Neuronal stem cell (in vitro differentiated cells): ENCODE data around the gene USP12.

Experiments used
- DNase-seq: peaks from one replicate; pipeline ENCODE4 v3.0.0-alpha.2; 2013; ENCODE audit warnings: low spot score
- H2AFZ ChIP-seq: one replicate; pipeline ENCODE4 v1.6.1; 2013; ENCODE audit warnings: mild to moderate bottlenecking, low read length, inconsistent platforms
- H2AK5ac ChIP-seq: 2 replicates; pipeline ENCODE4 v1.6.1; 2013; ENCODE audit warnings: low read depth, mild to moderate bottlenecking, inconsistent platforms, low read length, moderate library complexity, mixed read lengths
- H2BK120ac ChIP-seq: 2 replicates; pipeline ENCODE4 v1.6.1; 2013; ENCODE audit warnings: low read depth, mild to moderate bottlenecking, inconsistent platforms, low read length, moderate library complexity, mixed read lengths
- H2BK12ac ChIP-seq: one replicate; pipeline ENCODE4 v1.6.1; 2013; ENCODE audit warnings: low read length, inconsistent platforms
- H2BK15ac ChIP-seq: 2 replicates; pipeline ENCODE4 v1.6.1; 2013; ENCODE audit warnings: mild to moderate bottlenecking, low read length, inconsistent platforms, mixed read lengths
- H2BK5ac ChIP-seq: one replicate; pipeline ENCODE4 v1.6.1; 2013; ENCODE audit warnings: inconsistent platforms, mild to moderate bottlenecking, low read length, moderate library complexity
- H3K14ac ChIP-seq: one replicate; pipeline ENCODE4 v1.6.1; 2013; ENCODE audit warnings: low read length, inconsistent platforms
- H3K18ac ChIP-seq: 2 replicates; pipeline ENCODE4 v1.6.1; 2013; ENCODE audit warnings: low read length, inconsistent platforms
- H3K23ac ChIP-seq: 2 replicates; pipeline ENCODE4 v1.6.1; 2013; ENCODE audit warnings: low read depth, mild to moderate bottlenecking, mixed read lengths, low read length, inconsistent platforms; ENCODE audit not compliant: poor library complexity
- H3K27ac ChIP-seq: replicated peaks from 3 replicates; pipeline ENCODE4 v1.5.1; 2013; ENCODE audit warnings: low read length, inconsistent platforms
- H3K27me3 ChIP-seq, 3 experiments: 2 replicates each; pipeline ENCODE4 v1.6.1; 2013; ENCODE audit warnings: low read length in 3 of 3, mild to moderate bottlenecking in 2 of 3, inconsistent platforms in 1 of 3, low read depth in 1 of 3, mixed read lengths in 1 of 3, moderate library complexity in 1 of 3; ENCODE audit not compliant: control insufficient read depth in 3 of 3, insufficient read depth in 3 of 3
- H3K36me3 ChIP-seq, 2 donors: replicated peaks in 1 of 2; 2 replicates each; pipeline ENCODE4 v1.6.1; 2013; ENCODE audit warnings: low read length in 2 of 2; ENCODE audit not compliant: control insufficient read depth in 2 of 2, insufficient read depth in 2 of 2
- H3K4ac ChIP-seq: 2 replicates; pipeline ENCODE4 v1.6.1; 2013; ENCODE audit warnings: inconsistent platforms, mild to moderate bottlenecking, low read length, moderate library complexity
- H3K4me1 ChIP-seq, 2 donors: 1 replicate in 1 of 2; 2 replicates in 1 of 2; pipeline ENCODE4 v1.6.1; 2013; ENCODE audit warnings: low read length in 2 of 2, low read depth in 1 of 2; ENCODE audit not compliant: control insufficient read depth in 2 of 2, insufficient read depth in 1 of 2
- H3K4me2 ChIP-seq: one replicate; pipeline ENCODE4 v1.6.1; 2013; ENCODE audit warnings: mild to moderate bottlenecking, low read length, inconsistent platforms; ENCODE audit not compliant: insufficient read depth, poor library complexity, severe bottlenecking
- H3K4me3 ChIP-seq, 2 donors: 2 replicates each; pipeline ENCODE4 v1.5.1; 2013; ENCODE audit warnings: low read length in 2 of 2, mild to moderate bottlenecking in 2 of 2, inconsistent platforms in 1 of 2, moderate library complexity in 1 of 2
- H3K79me1 ChIP-seq: one replicate; pipeline ENCODE4 v1.6.1; 2013; ENCODE audit warnings: low read depth, mild to moderate bottlenecking, inconsistent platforms, low read length, moderate library complexity
- H3K9ac ChIP-seq: one replicate; pipeline ENCODE4 v1.6.1; 2013; ENCODE audit warnings: mild to moderate bottlenecking, low read depth, low read length, inconsistent platforms; ENCODE audit not compliant: poor library complexity
- H3K9me3 ChIP-seq, 2 donors: replicated peaks in 1 of 2; 2 replicates each; pipeline versions ENCODE3 to v1.6.1; 2013; ENCODE audit warnings: low read length in 2 of 2, mild to moderate bottlenecking in 2 of 2, inconsistent platforms in 1 of 2, low read depth in 1 of 2, mixed read lengths in 1 of 2, moderate library complexity in 1 of 2; ENCODE audit not compliant: control insufficient read depth in 2 of 2, insufficient read depth in 1 of 2
- H4K8ac ChIP-seq: one replicate; pipeline ENCODE4 v1.6.1; 2013; ENCODE audit warnings: low read depth, mild to moderate bottlenecking, inconsistent platforms, low read length, moderate library complexity
- H4K91ac ChIP-seq: one replicate; pipeline ENCODE4 v1.6.1; 2013; ENCODE audit warnings: low read length, low read depth, mild to moderate bottlenecking, inconsistent platforms; ENCODE audit not compliant: poor library complexity
- WGBS, 2 donors: extraction: QIAGEN DNeasy Blood & Tissue Kit; methylation state at CpG; one replicate each; pipeline ENCODE4 v1.1.7; 2013; ENCODE audit warnings: missing lambda C conversion rate in 2 of 2, mixed read lengths in 1 of 2; ENCODE audit not compliant: insufficient read length in 2 of 2, insufficient replicate concordance in 1 of 2; ENCODE audit errors: extremely low coverage in 2 of 2; 5-methylcytosine and 5-hydroxymethylcytosine counted together

USP12 gene

GRCh38 chr13:27112006-27112405, 59.6 kb downstream of the USP12 start:
- Histone ChIP-seq H2BK5ac (no peak overlapping the region), H2BK120ac (no peak overlapping the region), H3K9me3 (peaks cover 0 to 4% of the 10 kb centered on the region in 2 donors), H3K4me1 (no peaks in the 10 kb centered on the region), H3K23ac (no peak overlapping the region), H3K14ac (no peak overlapping the region), H3K36me3 (peaks cover 0 to 33% of the 10 kb centered on the region in 2 donors), H2AK5ac (no peak overlapping the region), H3K18ac (no peak overlapping the region), H3K79me1 (no peaks in the 10 kb centered on the region), H2BK15ac (no peak overlapping the region), H2AFZ (no peak overlapping the region), H3K9ac (no peak overlapping the region), H4K91ac (no peak overlapping the region), H3K27me3 (no peaks in the 10 kb centered on the region), H4K8ac (no peak overlapping the region), H2BK12ac (no peak overlapping the region), H3K27ac (no peak overlapping the region), H3K4ac (no peak overlapping the region), H3K4me3 (no peak overlapping the region), H3K4me2 (no peak overlapping the region)
- no peak for DNase-seq

DNA sequence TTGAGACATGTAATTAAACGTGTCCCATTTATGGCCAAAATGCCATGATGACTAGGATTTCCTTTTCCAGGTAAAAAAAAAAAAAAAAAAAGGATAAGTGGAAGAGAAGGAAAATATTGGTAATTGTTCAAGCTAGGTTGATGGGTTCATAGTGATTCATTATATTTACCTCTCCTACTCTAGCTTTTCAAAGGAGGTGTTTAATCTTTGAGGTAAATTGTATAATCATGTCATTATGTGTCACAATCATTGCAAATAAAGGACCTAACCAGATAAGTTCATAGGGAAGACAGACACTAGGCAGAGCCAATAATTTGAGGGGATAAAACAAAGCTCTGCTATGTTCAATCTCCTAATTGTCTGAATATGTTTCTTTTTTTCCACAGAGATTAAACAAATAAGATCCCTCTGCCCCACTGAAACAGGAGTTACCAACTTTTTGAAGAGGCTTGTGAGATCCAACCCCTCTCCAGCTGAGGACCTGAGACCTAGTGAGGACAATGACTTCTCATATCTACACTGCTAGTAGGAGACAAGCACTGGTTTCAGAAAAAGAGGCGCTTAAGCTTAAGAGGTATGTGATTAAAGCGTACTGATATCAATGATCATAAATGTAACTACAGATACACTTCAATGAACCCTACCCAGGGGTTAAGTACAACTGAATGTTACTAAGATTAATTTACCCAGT, 61.4 kb downstream of the USP12 start:
- no peak overlapping the region for H3K18ac ChIP-seq
- no peak overlapping the region for H3K27ac ChIP-seq
- no peak overlapping the region for H3K4me2 ChIP-seq
- H2BK120ac ChIP-seq: no peak overlapping the region
- no peaks in the 10 kb centered on the region for H3K27me3 ChIP-seq
- no peak overlapping the region for H2AK5ac ChIP-seq
- no peak overlapping the region for H2AFZ ChIP-seq
- H3K23ac ChIP-seq: no peak overlapping the region
- no peak overlapping the region for H2BK5ac ChIP-seq
- H3K36me3 ChIP-seq: peaks cover 0 to 24% of the 10 kb centered on the region in 2 donors
- no peak overlapping the region for H4K8ac ChIP-seq
- H3K14ac ChIP-seq: no peak overlapping the region
- no peaks in the 10 kb centered on the region for H3K79me1 ChIP-seq
- H3K4ac ChIP-seq: no peak overlapping the region
- no peak overlapping the region for H2BK15ac ChIP-seq
- no CpG with 5 or more reads among the region's 3 CpGs for WGBS, 2 donors
- DNase-seq: no peak
- no peaks in the 10 kb centered on the region for H3K4me1 ChIP-seq
- no peak overlapping the region for H4K91ac ChIP-seq
- H2BK12ac ChIP-seq: no peak overlapping the region
- H3K4me3 ChIP-seq: no peak overlapping the region
- no peak overlapping the region for H3K9ac ChIP-seq
- H3K9me3 ChIP-seq: no peaks in the 10 kb centered on the region

DNA sequence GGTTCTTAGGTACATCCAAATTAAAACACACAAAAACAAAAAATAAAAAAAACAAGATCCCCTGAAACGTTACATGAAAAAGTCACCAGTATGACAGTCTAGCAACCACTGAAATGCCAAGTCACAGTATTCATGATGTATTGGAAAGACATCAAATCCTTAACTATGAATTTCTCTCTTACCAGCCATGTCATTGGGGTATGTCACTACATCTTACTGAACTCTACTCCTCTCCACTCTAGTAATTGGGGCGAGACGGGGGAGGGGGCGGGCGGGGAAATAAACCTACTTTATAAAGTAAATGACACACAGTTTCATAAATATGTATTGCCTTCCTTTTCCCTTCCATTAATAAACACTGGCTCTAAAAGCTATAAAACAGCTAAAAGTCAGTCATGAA, 65.5 kb downstream of the USP12 start:
- no peak overlapping the region for H3K27ac ChIP-seq
- H3K4me3 ChIP-seq: no peak overlapping the region
- WGBS, 2 donors: no CpG with 5 or more reads among the region's 5 CpGs
- no peak overlapping the region for H4K91ac ChIP-seq
- no peak overlapping the region for H3K18ac ChIP-seq
- no peak overlapping the region for H3K4ac ChIP-seq
- no peak overlapping the region for H2BK15ac ChIP-seq
- H3K23ac ChIP-seq: no peak overlapping the region
- no peak for DNase-seq
- no peaks in the 10 kb centered on the region for H3K27me3 ChIP-seq
- H3K4me1 ChIP-seq: no peaks in the 10 kb centered on the region
- no peak overlapping the region for H2AK5ac ChIP-seq
- no peak overlapping the region for H2BK12ac ChIP-seq
- H3K9ac ChIP-seq: no peak overlapping the region
- H3K79me1 ChIP-seq: no peaks in the 10 kb centered on the region
- H3K14ac ChIP-seq: no peak overlapping the region
- no peak overlapping the region for H2AFZ ChIP-seq
- no peak overlapping the region for H2BK120ac ChIP-seq
- no peak overlapping the region for H3K4me2 ChIP-seq
- H3K9me3 ChIP-seq: no peaks in the 10 kb centered on the region
- peaks cover 0 to 40% of the 10 kb centered on the region in 2 donors for H3K36me3 ChIP-seq
- no peak overlapping the region for H4K8ac ChIP-seq
- H2BK5ac ChIP-seq: no peak overlapping the region

DNA sequence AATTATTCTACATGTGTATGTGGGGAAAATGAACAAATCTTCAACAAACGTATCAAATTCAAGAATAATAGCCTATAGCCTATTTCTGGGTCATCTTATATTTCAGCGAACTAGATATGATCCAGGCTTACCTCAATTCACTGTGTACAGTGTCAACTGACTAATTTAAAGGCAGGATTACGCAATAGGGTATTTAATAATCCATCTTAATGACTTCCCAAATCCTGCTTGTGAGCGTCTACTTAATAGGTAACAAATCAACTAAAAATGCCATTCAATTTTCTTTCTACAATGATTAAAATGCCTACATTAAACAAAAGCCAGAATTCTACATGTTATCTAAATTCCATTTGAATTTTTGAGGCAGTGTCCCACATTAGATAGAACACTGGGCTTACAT, 67.0 kb downstream of the USP12 start:
- Histone ChIP-seq H3K23ac (no peak overlapping the region), H3K4me2 (no peak overlapping the region), H3K4me3 (no peak overlapping the region), H3K27me3 (no peaks in the 10 kb centered on the region), H2BK5ac (no peak overlapping the region), H3K79me1 (no peaks in the 10 kb centered on the region), H3K9ac (no peak overlapping the region), H2BK15ac (no peak overlapping the region), H3K4ac (no peak overlapping the region), H2AFZ (no peak overlapping the region), H2BK12ac (no peak overlapping the region), H3K9me3 (peaks cover 0 to 3% of the 10 kb centered on the region in 2 donors), H3K36me3 (peaks cover 3 to 55% of the 10 kb centered on the region in 2 donors), H3K4me1 (no peaks in the 10 kb centered on the region), H3K27ac (no peak overlapping the region), H3K18ac (no peak overlapping the region), H3K14ac (no peak overlapping the region), H4K91ac (no peak overlapping the region), H4K8ac (no peak overlapping the region), H2AK5ac (no peak overlapping the region), H2BK120ac (no peak overlapping the region)
- no CpG with 5 or more reads among the region's 4 CpGs for WGBS, 2 donors
- DNase-seq: no peak
